ENCODE results near the gene CEP112. TPM values are rescaled to one million over a fixed set of nuclear protein-coding genes. Genes with fewer than 3 reads are reported as not detected.
A peak's percentile ranks its signal among the peaks of the same experiment; 100 is the strongest.

The CEP112 gene
- 18.6 TPM for total RNA-seq

GRCh38 chr17:66191593-66192377, at the start of gene CEP112:
TSS of gene CEP112 (minus strand) at chr17:66192133.
- peak; percentile 71 for DNase-seq (ENCODE audit: low spot score)

GRCh38 chr17:66240630-66241029, 48.7 kb upstream of the CEP112 start:
- DNase-seq (ENCODE audit: low spot score) = no peak

GRCh38 chr17:66240013-66240412, 48.1 kb upstream of the CEP112 start:
- no peak for DNase-seq (ENCODE audit: low spot score)

- DNase-seq (ENCODE audit: low spot score) = no peak
Observed at GRCh38 chr17:66235377-66235994, 43.6 kb upstream of the CEP112 start.

GRCh38 chr17:66234611-66235010, 42.7 kb upstream of the CEP112 start:
- DNase-seq (ENCODE audit: low spot score) = no peak

- no peak for DNase-seq (ENCODE audit: low spot score)
Observed at GRCh38 chr17:66233023-66233753, 41.3 kb upstream of the CEP112 start.

GRCh38 chr17:66230922-66231591, 39.1 kb upstream of the CEP112 start:
- DNase-seq (ENCODE audit: low spot score) = no peak

- no peak for DNase-seq (ENCODE audit: low spot score)
Observed at GRCh38 chr17:66229783-66230538, 38.0 kb upstream of the CEP112 start.

GRCh38 chr17:66228887-66229782, 37.2 kb upstream of the CEP112 start, which contains the start of gene APOH:
TSS of gene APOH (minus strand) at chr17:66229415. CDS start at chr17:66229379, 36 bp downstream.
- peak; percentile 48 for DNase-seq (ENCODE audit: low spot score)

GRCh38 chr17:66227212-66228045, 35.5 kb upstream of the CEP112 start:
- no peak for DNase-seq (ENCODE audit: low spot score)

- DNase-seq (ENCODE audit: low spot score) = no peak
Observed at GRCh38 chr17:66222798-66223350, 30.9 kb upstream of the CEP112 start.

- DNase-seq (ENCODE audit: low spot score) = no peak
Observed at GRCh38 chr17:66221755-66222530, 30.0 kb upstream of the CEP112 start.

- DNase-seq (ENCODE audit: low spot score) = no peak
Observed at GRCh38 chr17:66221343-66221742, 29.4 kb upstream of the CEP112 start.

- no peak for DNase-seq (ENCODE audit: low spot score)
Observed at GRCh38 chr17:66220079-66220835, 28.3 kb upstream of the CEP112 start.

- no peak for DNase-seq (ENCODE audit: low spot score)
Observed at GRCh38 chr17:66215529-66215911, 23.6 kb upstream of the CEP112 start.

GRCh38 chr17:66214884-66215528, 23.1 kb upstream of the CEP112 start:
- no peak for DNase-seq (ENCODE audit: low spot score)
